Posterior vena cava (tissue), 2 donors: ENCODE measurements around the gene BACE2. TPM values are rescaled to one million over a fixed set of nuclear protein-coding genes. Genes with fewer than 3 reads are reported as not detected.

Experiments used
- DNase-seq: peaks from one replicate; pipeline ENCODE4 v3.0.0-alpha.2; 2020; ENCODE audit warnings: low spot score
- intact Hi-C, 2 donors: fragments of 100-400 bp; cut with DNase I; formaldehyde crosslinking; loops; one replicate each; pipeline versions ENCODE4 v1.14.1 to v1.14.2; 2022 to 2023
- microRNA-seq, 2 donors: library from miRNA; unstranded; fragments of <30 nt; microRNA quantifications; one replicate each; pipeline ENCODE4 v1.2.0, GENCODE V29; 2020 to 2021; ENCODE audit warnings: borderline microRNAs expressed in 2 of 2
- total RNA-seq, 2 donors: library from RNA; stranded (reverse); fragmentation: NEBNext Ultra II Directional; extraction: Animal tissue kit (Norgen Biotek cat#: 25700); gene quantifications; one replicate each; pipeline ENCODE4 v1.2.1, GENCODE V29; 2021
- donor health status: DM: yes; HTN: yes; CAD: no.
- donor health status: DM: yes; HTN: yes; CAD: no.

The BACE2 gene
- total RNA-seq, 2 donors from 2014 or later: 70.4 to 102 TPM

DNA sequence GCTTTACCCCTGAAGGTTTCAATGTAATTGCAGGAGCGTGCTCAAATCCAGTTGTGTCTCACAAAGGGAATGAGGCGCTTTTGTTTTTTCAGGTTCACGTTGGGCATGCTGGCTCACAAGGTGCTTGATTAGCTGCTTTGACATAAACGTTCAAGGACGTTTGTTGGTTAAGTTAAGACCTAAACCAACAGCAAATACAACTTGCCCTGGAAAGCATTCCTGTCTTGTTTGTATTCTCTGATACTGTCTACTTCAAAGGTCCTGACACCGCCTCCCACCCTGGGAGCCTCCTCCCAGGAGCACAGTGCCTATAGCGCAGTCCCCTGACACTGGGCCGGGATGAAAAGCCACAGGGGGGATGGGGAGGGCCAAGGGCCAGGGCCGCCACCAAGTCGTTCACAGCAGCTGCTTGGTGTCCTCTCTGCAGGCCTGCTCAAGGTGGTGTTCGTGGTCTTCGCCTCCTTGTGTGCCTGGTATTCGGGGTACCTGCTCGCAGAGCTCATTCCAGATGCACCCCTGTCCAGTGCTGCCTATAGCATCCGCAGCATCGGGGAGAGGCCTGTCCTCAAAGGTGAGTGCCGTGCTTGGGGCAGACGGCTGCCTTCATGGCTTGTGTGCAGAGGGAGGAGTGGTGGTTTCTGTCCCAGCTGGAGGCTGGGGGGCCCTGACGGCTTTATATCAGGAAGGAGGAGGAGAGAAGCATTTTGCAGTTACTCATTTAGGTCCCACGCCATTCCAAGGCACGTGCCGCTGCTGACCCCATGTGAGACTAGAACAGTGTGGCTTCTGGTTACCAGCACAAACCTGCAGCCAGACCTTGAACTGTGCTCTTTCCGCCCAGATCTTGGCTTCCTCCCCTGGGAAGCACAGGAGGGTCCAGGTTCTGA is 154.8 kb downstream of the BACE2 start:
- intact Hi-C loops: no loop called here
- DNase-seq: no peak

DNA sequence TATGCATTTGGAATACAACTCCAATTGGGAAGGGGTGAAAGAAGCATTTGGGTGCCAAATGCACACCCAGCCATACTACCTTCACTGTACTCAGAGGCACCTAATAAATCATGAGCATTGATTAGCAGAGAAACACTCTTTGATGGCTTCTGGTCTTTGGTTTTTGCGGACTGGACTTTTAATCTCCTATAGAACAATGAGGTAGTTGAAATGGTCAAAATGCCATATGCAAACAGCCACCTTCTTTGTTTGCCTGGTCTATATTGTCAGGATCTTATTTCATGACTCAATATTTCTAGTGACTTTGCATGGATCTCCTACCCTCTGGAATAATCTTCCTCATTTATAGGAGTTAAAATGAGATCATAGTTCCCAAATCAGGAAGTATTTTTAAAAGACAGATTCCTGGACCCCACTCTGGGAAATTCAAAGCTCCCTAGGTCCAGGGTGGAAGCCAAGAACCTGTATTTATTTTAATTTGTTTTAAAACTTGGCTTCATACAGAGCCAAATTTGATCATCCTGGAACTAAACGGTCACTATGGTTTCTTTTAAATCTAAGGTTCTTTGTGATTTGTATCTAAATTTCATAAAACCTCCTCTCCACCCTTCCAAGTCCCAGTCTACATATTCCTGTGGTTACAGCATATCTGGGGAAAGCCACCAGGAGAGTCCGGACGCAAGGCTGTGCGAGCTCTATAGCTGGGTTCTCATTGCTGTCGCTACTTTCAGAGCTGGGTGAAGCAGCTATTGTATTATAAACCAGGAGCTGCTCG is 157.4 kb downstream of the BACE2 start:
- intact Hi-C loops: no loop called here
- DNase-seq: no peak

DNA sequence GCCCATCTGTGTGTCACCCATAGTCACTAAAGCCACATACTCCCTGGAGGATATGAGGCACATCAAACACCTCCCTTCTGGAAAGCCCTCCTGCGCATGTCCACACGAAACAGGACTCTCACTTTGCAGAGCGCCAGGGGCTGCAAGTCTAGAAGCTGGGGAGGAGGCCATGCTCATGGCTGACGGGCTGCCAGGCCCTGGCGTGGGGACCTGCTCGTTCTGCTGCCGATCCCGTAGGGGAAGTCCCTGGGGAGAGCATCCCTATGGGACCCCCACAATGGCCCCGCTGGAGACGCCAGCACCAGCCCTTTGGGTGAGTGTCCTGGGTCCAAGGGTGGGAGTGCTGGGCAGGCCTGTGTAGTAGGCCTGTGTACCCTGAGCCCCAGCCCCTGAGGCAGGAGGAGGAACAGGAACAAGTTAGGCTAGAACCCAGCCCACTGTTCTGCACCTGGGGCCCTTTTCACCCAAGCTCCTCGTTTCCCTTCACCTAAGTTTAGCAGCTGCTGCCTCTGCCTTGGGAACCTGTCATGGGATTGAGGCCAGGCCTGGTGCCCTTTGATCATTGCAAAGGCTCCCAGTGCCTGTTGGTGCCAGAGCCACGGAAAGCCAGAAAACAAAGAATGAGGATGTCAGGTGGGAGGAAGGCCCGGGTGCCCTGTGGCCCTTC is 158.6 kb downstream of the BACE2 start:
- intact Hi-C loops: no loop called here
- no peak for DNase-seq

DNA sequence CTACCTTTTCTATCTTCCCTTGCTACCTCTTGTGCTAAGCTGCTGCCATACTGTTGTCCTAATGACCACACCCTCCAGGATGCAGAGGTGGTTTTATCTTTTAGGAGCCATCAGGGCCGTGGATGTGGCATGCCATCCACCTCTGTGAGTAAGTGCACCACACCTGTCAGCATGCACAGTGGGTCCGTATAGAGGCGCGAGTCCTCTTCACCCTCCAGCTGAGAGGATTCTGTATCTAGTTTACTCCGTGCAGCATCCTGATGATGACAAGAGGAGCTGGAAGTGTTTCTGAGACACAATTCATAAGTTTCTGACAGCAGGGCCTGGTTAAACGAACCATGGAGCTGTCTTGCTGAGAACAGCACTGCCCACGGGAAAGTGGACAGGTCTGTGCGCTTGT is 159.8 kb downstream of the BACE2 start:
- no peak for DNase-seq
- intact Hi-C loops: no loop called here

DNA sequence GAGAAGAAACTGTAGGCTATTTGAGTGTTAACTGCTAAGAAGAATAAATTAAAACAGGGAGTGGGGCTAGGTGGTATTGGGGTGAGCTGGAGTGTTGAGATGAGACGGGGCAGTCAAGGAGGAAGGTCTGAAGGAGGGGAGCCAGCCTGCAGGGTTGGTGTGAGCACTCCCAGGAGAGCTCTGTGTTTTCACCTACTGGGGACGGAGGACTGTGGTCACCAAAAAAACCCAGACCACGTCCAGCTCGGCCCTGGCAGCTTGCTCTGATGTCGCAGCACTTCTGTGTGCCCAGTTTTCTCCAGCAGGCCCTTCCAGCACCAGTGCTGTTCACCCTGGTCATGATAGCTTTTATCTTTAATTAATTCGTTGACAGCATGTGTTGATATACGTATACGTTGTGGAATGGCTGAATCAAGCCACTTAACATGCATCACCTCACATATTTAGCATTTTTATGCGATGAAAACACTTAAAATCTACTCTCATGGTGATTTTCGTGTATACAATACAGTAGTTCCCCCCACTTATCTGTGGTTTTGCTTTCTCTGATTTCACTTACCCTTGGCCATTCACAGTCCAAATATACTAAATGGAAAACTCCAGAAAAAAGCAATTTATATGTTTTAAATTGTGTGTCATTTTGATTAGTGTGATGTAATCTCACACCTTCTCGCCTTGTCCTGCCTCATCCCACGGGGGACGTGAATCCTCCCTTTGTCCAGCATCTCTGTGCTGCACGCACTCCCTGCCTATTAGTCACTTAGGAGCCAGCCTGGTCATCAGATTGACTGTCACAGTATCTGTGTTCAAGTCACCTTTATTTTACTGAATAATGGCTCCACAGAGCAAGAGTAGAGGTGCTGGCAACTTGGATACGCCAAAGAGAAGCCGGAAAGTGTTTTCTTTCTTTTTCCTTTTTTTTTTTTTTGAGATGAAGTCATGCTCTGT is 161.0 kb downstream of the BACE2 start:
- DNase-seq: no peak
- intact Hi-C loops: no loop called here

Small RNA genes lying within 50 kb of the gene (microRNA-seq; reads per million reads assigned to microRNA genes)
- 0 reads per million in 2 donors for gene MIR3197

Other genes starting within 250 kb of the BACE2 start
- gene FAM3B, start 148.6 kb downstream of the BACE2 start, total RNA-seq: 1 to 10 TPM in 1 of 2 donors, under 1 TPM in 1; 0.60 to 1.1 TPM
- gene MX2, start 193.9 kb downstream of the BACE2 start, total RNA-seq: 10 to 100 TPM; 17.6 to 20.4 TPM